B cell (primary cell): ENCODE results near the gene TBC1D30. TPM values are rescaled to one million over a fixed set of nuclear protein-coding genes. Genes with fewer than 3 reads are reported as not detected.

Experiments
- ATAC-seq: fragments of 200-7000 bp; cut with Tn5 transposase; one replicate; pipeline ENCODE4 v1.10.0; 2021; ENCODE audit warnings: low read depth, mild to moderate bottlenecking, moderate number of reproducible peaks, moderate library complexity
- CTCF ChIA-PET: fragments of 350-600 bp; sonication (Branson Sonifier 250); formaldehyde crosslinking; loops from one replicate; lab custom pipeline; 2021; ENCODE audit warnings: antibody characterized with exemption, inconsistent platforms; lab: Charles Lee
- POLR2A ChIA-PET: fragments of 350-600 bp; sonication (Branson Sonifier 250); formaldehyde crosslinking; loops from one replicate; lab custom pipeline; 2021; ENCODE audit warnings: antibody characterized with exemption; lab: Charles Lee
- DNase-seq: peaks from one replicate; pipeline ENCODE4 v3.0.0; 2013
- H2AFZ ChIP-seq: 2 replicates; pipeline ENCODE4 v1.6.1; 2012; ENCODE audit warnings: mild to moderate bottlenecking, low read depth, low read length; ENCODE audit not compliant: insufficient read depth, poor library complexity, severe bottlenecking
- H3K27ac ChIP-seq, 2 donors: 1 replicate in 1 of 2; 2 replicates in 1 of 2; pipeline ENCODE4 v1.5.1; 2012 to 2013; ENCODE audit warnings: low read length in 2 of 2, mild to moderate bottlenecking in 2 of 2, moderate library complexity in 1 of 2
- H3K27me3 ChIP-seq, 4 experiments: fragments of 200-600 bp in 1 of 4; sonication (generic) in 1 of 4; replicated peaks in 1 of 4; 1 replicate in 2 of 4; 2 replicates in 2 of 4; pipeline versions ENCODE4 v1.6.1 to v1.7.0; 2013 to 2016; ENCODE audit warnings: low read length in 3 of 4, mild to moderate bottlenecking in 2 of 4, mixed read lengths in 1 of 4, moderate library complexity in 1 of 4; ENCODE audit not compliant: insufficient read depth in 4 of 4, control insufficient read depth in 3 of 4; ENCODE audit errors: control extremely low read depth in 1 of 4
- H3K36me3 ChIP-seq, 2 experiments: replicated peaks in 1 of 2; 1 replicate in 1 of 2; 2 replicates in 1 of 2; pipeline versions ENCODE4 v1.6.1 to v1.7.1; 2013; ENCODE audit warnings: low read length in 1 of 2; ENCODE audit not compliant: insufficient read depth in 2 of 2, control insufficient read depth in 1 of 2; ENCODE audit errors: control extremely low read depth in 1 of 2, extremely low read depth in 1 of 2
- H3K4me1 ChIP-seq, 2 donors: fragments of 200-600 bp in 1 of 2; sonication (generic) in 1 of 2; 1 replicate in 1 of 2; 2 replicates in 1 of 2; pipeline versions ENCODE4 v1.5.1 to v1.6.1; 2013 to 2017; ENCODE audit warnings: low read length in 2 of 2; ENCODE audit not compliant: control insufficient read depth in 2 of 2, insufficient read depth in 2 of 2
- H3K4me2 ChIP-seq: replicated peaks from 2 replicates; pipeline ENCODE3; 2012; ENCODE audit warnings: mild to moderate bottlenecking, low read depth, low read length; ENCODE audit not compliant: poor library complexity, severe bottlenecking
- H3K4me3 ChIP-seq, 5 experiments: fragments of 200-600 bp in 1 of 5; sonication (generic) in 1 of 5; 1 replicate in 3 of 5; 2 replicates in 2 of 5; pipeline versions ENCODE4 v1.5.1 to v1.7.0; 2011 to 2016; ENCODE audit warnings: low read length in 4 of 5, mild to moderate bottlenecking in 4 of 5, low read depth in 2 of 5, control low read depth in 1 of 5, moderate library complexity in 1 of 5; ENCODE audit not compliant: insufficient read depth in 1 of 5; ENCODE audit errors: control extremely low read depth in 1 of 5, extremely low read depth in 1 of 5
- H3K79me2 ChIP-seq: fragments of 200-600 bp; sonication (generic); one replicate; pipeline ENCODE4 v1.6.0; 2016; ENCODE audit warnings: low read length; ENCODE audit not compliant: control insufficient read depth, insufficient read depth
- H3K9ac ChIP-seq: fragments of 200-600 bp; sonication (generic); 2 replicates; pipeline ENCODE4 v1.6.1; 2017; ENCODE audit warnings: mild to moderate bottlenecking, low read length, moderate library complexity
- H3K9me3 ChIP-seq, 3 donors: one replicate each; pipeline versions ENCODE4 v1.6.1 to v1.7.1; 2013; ENCODE audit warnings: low read length in 2 of 3; ENCODE audit not compliant: control insufficient read depth in 2 of 3, insufficient read depth in 1 of 3; ENCODE audit errors: control extremely low read depth in 1 of 3
- H4K20me1 ChIP-seq: 2 replicates; pipeline ENCODE4 v1.6.0; 2012; ENCODE audit warnings: mild to moderate bottlenecking, low read length; ENCODE audit not compliant: insufficient read depth, control insufficient read depth, poor library complexity, severe bottlenecking
- H3K27ac Mint-ChIP-seq: one replicate; pipeline ENCODE4 v1.8.0; 2021; ENCODE audit warnings: mixed read lengths
- H3K27me3 Mint-ChIP-seq: one replicate; pipeline ENCODE4 v1.8.0; 2021; ENCODE audit warnings: mixed read lengths
- H3K4me1 Mint-ChIP-seq: one replicate; pipeline ENCODE4 v1.8.0; 2021; ENCODE audit warnings: mixed read lengths
- H3K4me3 Mint-ChIP-seq: one replicate; pipeline ENCODE4 v1.8.0; 2021; ENCODE audit warnings: mixed read lengths
- H3K9me3 Mint-ChIP-seq: one replicate; pipeline ENCODE4 v1.8.0; 2022; ENCODE audit warnings: mixed read lengths; ENCODE audit not compliant: insufficient read depth
- EZH2 ChIP-seq: IDR thresholded peaks from 2 replicates; pipeline ENCODE4 v1.6.1; 2012; ENCODE audit warnings: borderline replicate concordance, low read depth, mild to moderate bottlenecking, moderate library complexity, low read length; ENCODE audit not compliant: insufficient read depth, poor library complexity, severe bottlenecking
- WGBS: methylation state at CpG from one replicate; pipeline ENCODE4 v1.1.5; 2013; ENCODE audit warnings: missing lambda C conversion rate; ENCODE audit not compliant: insufficient coverage; 5-methylcytosine and 5-hydroxymethylcytosine counted together
- intact Hi-C: fragments of 100-400 bp; cut with micrococcal nuclease; formaldehyde crosslinking; loops from one replicate; pipeline ENCODE4 v1.10.0; 2022
- polyA plus RNA-seq: library from polyadenylated mRNA; depleted of rRNA; stranded (reverse); fragments of >200 nt; gene quantifications from 2 replicates; pipeline ENCODE4 v1.2.3, GENCODE V29; 2012
- total RNA-seq, 2 donors: library from RNA; stranded (reverse); fragments of 120-200 nt in 1 of 2; gene quantifications; 1 replicate in 1 of 2; 2 replicates in 1 of 2; pipeline versions ENCODE4 v1.2.3 to v1.2.4, GENCODE V29; 2013 to 2022
- TF ChIP-seq, protein P1 (sequence below): fragments of 200-600 bp; IDR thresholded peaks from one replicate; pipeline ENCODE4 v1.8.0; 2022; ENCODE audit warnings: antibody characterized with exemption, mild to moderate bottlenecking

Gene TBC1D30
- total and polyA plus RNA-seq, 2 donors (not counting 1 experiment from before 2014, with no cell fraction given) = 0.06 to 0.10 TPM

DNA sequence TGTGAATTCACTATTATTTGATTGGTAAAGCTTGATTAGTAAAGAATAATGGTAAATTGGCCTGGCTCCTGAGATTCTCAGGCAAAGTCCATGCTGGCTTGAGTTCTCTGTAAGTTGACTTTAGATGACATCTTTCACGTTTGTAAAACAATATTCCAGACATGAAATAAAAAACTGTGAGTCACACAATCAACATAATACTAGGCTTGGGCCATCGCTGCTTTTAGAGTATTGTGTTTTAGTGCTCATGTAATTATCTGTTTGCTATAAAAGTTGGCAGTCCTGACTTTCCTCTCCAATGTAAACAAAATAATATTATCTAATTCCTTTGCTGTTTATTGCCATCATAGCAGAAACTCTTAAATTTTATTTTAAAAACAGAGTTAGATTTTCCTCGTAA, 3.9 kb upstream of the TBC1D30 start:
- H3K9me3 ChIP-seq = peaks cover 0 to 9% (median 4%) of the 10 kb centered on the region in 3 donors
- H3K4me3 Mint-ChIP-seq = no peak overlapping the region
- intact Hi-C loops = no loop called here
- H3K4me1 Mint-ChIP-seq = peaks cover 13% of the 10 kb centered on the region
- H3K4me3 ChIP-seq = no peak overlapping the region
- no peak overlapping the region for H3K9ac ChIP-seq
- ATAC-seq (no peak), DNase-seq (no peak)
- no peaks in the 10 kb centered on the region for H3K36me3 ChIP-seq
- H3K4me2 ChIP-seq = no peak overlapping the region
- H3K9me3 Mint-ChIP-seq = peaks cover 3% of the 10 kb centered on the region
- H3K27ac Mint-ChIP-seq = no peak overlapping the region
- ChIA-PET POLR2A (no interaction called here), CTCF (interaction anchor here (1.5 kb wide), 1 partner anchor 24 kb away, joined by 4 read pairs; no protein-coding TSS in a partner anchor)
- H2AFZ ChIP-seq = no peak overlapping the region
- H4K20me1 ChIP-seq = no peaks in the 10 kb centered on the region
- peaks cover 34% of the 10 kb centered on the region for H3K27me3 Mint-ChIP-seq
- H3K4me1 ChIP-seq = peaks cover 12 to 16% of the 10 kb centered on the region in 2 donors
- no peak overlapping the region for H3K27ac ChIP-seq
- TF ChIP-seq, protein P1, sequence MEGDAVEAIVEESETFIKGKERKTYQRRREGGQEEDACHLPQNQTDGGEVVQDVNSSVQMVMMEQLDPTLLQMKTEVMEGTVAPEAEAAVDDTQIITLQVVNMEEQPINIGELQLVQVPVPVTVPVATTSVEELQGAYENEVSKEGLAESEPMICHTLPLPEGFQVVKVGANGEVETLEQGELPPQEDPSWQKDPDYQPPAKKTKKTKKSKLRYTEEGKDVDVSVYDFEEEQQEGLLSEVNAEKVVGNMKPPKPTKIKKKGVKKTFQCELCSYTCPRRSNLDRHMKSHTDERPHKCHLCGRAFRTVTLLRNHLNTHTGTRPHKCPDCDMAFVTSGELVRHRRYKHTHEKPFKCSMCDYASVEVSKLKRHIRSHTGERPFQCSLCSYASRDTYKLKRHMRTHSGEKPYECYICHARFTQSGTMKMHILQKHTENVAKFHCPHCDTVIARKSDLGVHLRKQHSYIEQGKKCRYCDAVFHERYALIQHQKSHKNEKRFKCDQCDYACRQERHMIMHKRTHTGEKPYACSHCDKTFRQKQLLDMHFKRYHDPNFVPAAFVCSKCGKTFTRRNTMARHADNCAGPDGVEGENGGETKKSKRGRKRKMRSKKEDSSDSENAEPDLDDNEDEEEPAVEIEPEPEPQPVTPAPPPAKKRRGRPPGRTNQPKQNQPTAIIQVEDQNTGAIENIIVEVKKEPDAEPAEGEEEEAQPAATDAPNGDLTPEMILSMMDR = no peak
- no peak for TF ChIP-seq EZH2
- no CpG with 5 or more reads among the region's 3 CpGs for WGBS
- no peaks in the 10 kb centered on the region for H3K79me2 ChIP-seq
- H3K27me3 ChIP-seq = peaks cover 0 to 40% (median 21%) of the 10 kb centered on the region in 4 experiments

DNA sequence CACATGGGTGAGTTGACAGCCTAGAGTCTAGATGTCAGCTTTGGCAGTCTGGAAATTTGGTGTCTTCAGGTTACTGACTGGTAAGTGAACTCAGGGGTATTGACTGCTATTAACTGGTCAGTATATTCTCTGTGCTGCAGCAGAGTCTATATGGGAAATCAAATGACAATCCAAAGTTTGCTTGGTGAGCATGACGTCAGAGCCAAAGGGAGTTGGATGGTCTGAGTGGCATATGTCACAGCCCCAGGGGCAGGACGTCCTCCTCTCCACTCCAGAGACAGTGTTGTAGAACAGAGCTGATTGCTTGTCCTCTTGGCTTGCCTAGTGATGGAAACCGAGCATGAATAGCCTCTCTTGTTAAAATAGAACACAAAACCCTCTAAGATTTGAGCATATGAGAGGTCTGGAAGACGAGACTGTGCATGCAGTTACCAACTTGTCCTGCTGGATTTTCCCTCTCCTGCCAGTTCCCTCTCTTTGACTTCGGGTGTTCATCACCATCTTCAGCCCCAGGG, 3.3 kb upstream of the TBC1D30 start:
- no peak overlapping the region for H3K4me3 ChIP-seq
- no peak overlapping the region for H3K4me3 Mint-ChIP-seq
- ATAC-seq (no peak), DNase-seq (no peak)
- H3K27ac ChIP-seq = no peak overlapping the region
- peaks cover 3% of the 10 kb centered on the region for H3K9me3 Mint-ChIP-seq
- WGBS = 76% methylated on average over 3 of the region's 5 CpGs
- no peaks in the 10 kb centered on the region for H3K36me3 ChIP-seq
- ChIA-PET CTCF (interaction anchor here (0.7 to 1.5 kb wide), 2 partner anchors 24 to 1079 kb away, joined by 3 to 4 read pairs; no protein-coding TSS in a partner anchor), POLR2A (no interaction called here)
- peaks cover 17% of the 10 kb centered on the region for H3K4me1 Mint-ChIP-seq
- peaks cover 39% of the 10 kb centered on the region for H3K27me3 Mint-ChIP-seq
- no peaks in the 10 kb centered on the region for H4K20me1 ChIP-seq
- TF ChIP-seq, protein P1 = no peak
- no peak for TF ChIP-seq EZH2
- H3K27me3 ChIP-seq = peaks cover 0 to 44% (median 27%) of the 10 kb centered on the region in 4 experiments
- no peak overlapping the region for H3K9ac ChIP-seq
- no peak overlapping the region for H3K27ac Mint-ChIP-seq
- H3K4me1 ChIP-seq = peaks cover 15 to 22% of the 10 kb centered on the region in 2 donors
- no peak overlapping the region for H2AFZ ChIP-seq
- peaks cover 0 to 11% (median 4%) of the 10 kb centered on the region in 3 donors for H3K9me3 ChIP-seq
- intact Hi-C loops = no loop called here
- H3K79me2 ChIP-seq = no peaks in the 10 kb centered on the region
- no peak overlapping the region for H3K4me2 ChIP-seq
